IMR-90 (cell line): Measurements from ENCODE around the gene ZNF41.

Experiments used
- CEBPB ChIP-seq: IDR thresholded peaks from 2 replicates; pipeline ENCODE4 v1.6.1; 2012; ENCODE audit warnings: low read depth, low read length, improper control_type of control experiment
- MAFK ChIP-seq: IDR thresholded peaks from 2 replicates; pipeline ENCODE4 v1.6.1; 2012; ENCODE audit warnings: low read depth, low read length, improper control_type of control experiment
- MXI1 ChIP-seq: IDR thresholded peaks from 2 replicates; pipeline ENCODE4 v1.6.1; 2012; ENCODE audit warnings: low read depth, mild to moderate bottlenecking, low read length, moderate library complexity, borderline replicate concordance
- POLR2A ChIP-seq: IDR thresholded peaks from 2 replicates; pipeline ENCODE4 v1.6.1; 2012; ENCODE audit warnings: mild to moderate bottlenecking, low read depth, low read length
- RAD21 ChIP-seq: IDR thresholded peaks from 2 replicates; pipeline ENCODE4 v1.6.1; 2012; ENCODE audit warnings: low read length, improper control_type of control experiment
- RFX5 ChIP-seq: IDR thresholded peaks from 2 replicates; pipeline ENCODE4 v1.8.0; 2012; ENCODE audit warnings: low read depth, mild to moderate bottlenecking, low read length, moderate library complexity
- USF2 ChIP-seq: fragments of 150-350 bp; IDR thresholded peaks from 2 replicates; pipeline ENCODE4 v1.6.1; 2017; ENCODE audit warnings: mild to moderate bottlenecking, antibody characterized with exemption, low read length, low read depth
- TF ChIP-seq, protein P1 (sequence below): conservative IDR thresholded peaks from 2 replicates; pipeline ENCODE4 v1.5.1; 2012; ENCODE audit warnings: mild to moderate bottlenecking, low read depth, low read length, improper control_type of control experiment

DNA sequence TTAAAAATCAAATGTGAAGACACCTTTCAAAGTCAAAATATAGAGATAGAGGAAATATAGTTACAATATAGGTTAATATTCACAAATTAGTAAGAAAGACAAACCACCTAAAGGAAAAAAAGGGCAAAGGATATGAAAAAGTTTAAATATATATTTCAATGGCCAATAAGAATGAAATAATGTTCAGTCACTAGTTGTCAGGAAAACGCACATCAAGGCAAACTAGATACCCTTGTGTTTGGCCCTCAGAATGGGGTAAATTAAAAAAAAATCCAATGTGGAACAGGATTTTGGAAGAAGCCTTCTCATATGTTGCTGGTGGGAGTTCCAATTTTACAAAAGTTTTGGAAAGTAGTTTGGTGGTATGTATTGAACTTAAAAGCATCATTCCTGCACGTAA is 2.4 kb downstream of the ZNF41 start:
- TF ChIP-seq, protein P1, sequence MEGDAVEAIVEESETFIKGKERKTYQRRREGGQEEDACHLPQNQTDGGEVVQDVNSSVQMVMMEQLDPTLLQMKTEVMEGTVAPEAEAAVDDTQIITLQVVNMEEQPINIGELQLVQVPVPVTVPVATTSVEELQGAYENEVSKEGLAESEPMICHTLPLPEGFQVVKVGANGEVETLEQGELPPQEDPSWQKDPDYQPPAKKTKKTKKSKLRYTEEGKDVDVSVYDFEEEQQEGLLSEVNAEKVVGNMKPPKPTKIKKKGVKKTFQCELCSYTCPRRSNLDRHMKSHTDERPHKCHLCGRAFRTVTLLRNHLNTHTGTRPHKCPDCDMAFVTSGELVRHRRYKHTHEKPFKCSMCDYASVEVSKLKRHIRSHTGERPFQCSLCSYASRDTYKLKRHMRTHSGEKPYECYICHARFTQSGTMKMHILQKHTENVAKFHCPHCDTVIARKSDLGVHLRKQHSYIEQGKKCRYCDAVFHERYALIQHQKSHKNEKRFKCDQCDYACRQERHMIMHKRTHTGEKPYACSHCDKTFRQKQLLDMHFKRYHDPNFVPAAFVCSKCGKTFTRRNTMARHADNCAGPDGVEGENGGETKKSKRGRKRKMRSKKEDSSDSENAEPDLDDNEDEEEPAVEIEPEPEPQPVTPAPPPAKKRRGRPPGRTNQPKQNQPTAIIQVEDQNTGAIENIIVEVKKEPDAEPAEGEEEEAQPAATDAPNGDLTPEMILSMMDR = no peak
- no peak for TF ChIP-seq RAD21
- TF ChIP-seq RFX5 = no peak
- TF ChIP-seq MXI1 = no peak
- TF ChIP-seq CEBPB = no peak
- no peak for TF ChIP-seq POLR2A
- no peak for TF ChIP-seq USF2
- TF ChIP-seq MAFK = no peak
